ENCODE data around the gene ACY1.

Gene ACY1

GRCh38 chr3:52005571-52005986, 22.2 kb downstream of the ACY1 start:
- DNase-seq (ENCODE audit: low read depth in 2 of 2): no peak

DNA sequence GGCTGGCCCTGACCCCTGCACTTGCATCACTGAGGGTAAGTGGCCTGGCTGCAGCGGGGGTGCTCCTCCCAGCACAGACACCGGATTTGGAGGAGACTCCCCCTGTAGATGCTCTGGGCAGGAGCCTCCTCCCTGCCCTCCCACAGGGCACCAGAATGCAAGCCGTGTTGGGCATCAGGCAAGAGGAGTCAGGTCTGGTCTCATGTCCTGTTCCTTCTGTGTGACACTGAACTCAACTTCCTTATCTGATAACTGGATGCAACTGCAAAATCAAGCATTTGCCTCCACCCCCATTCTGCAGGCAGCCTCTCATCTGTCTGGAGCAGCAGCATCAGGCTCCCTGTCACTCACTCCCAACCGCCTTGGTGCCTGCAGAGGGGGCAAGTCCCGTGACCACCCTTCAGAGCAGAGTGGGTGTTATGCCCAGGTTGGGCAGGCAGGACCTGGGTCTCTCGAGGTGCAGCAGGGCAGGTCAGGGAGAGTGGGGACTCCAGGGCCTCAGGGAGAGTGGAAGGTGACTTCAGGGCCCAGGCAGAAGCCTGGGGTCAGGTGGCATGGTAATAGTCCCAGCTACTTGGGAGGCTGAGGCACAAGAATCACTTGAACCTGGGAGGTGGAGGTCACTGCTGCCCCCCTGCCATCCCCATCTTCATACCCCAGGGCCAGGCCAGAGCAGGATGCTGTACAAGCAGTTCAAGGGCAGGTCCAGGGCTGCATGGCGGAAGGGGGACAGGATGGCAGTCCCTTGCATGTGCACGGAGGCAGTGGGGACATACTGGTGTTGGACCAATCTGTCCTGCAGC, 22.9 kb downstream of the ACY1 start:
- DNase-seq (ENCODE audit: low read depth in 2 of 2): no peak

DNA sequence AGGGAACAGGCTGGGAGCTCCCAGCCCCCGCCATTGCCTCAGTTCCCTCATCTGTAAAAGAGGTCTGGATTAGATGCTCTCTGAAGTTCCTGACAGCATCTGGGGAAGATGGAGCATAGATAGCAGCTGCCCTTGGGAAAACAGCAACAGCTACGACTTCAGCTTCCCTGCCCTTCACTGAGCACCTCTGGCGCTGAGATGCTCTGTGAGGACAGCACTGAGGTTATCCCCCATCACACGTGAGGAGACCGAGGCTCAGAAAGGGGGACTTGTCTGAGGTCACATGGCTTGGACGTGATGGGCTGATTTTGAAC, 23.4 kb downstream of the ACY1 start:
- no peak for DNase-seq (ENCODE audit: low read depth in 2 of 2)

- no peak for DNase-seq (ENCODE audit: low read depth in 2 of 2)
Observed at GRCh38 chr3:52007291-52007690, 24.0 kb downstream of the ACY1 start.

DNA sequence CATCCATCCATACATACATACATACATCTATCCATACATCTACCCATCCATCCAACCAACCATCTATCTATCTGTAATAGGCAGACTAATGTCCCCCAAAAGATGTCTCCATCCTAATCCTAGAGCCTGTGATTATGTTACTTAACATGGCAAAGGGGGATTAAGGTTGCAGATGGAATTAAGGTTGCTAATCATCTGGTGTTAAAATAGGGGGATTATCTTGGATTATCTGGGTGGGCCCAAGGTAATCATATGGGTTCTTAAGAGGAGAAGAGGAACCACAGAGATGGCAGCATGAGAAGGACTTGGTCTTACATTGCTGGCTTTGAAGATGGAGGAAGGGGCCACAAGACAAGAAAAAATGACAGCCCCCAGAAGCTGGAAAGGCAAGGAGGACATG, 27.1 kb downstream of the ACY1 start:
- no peak for DNase-seq (ENCODE audit: low read depth in 2 of 2)

DNA sequence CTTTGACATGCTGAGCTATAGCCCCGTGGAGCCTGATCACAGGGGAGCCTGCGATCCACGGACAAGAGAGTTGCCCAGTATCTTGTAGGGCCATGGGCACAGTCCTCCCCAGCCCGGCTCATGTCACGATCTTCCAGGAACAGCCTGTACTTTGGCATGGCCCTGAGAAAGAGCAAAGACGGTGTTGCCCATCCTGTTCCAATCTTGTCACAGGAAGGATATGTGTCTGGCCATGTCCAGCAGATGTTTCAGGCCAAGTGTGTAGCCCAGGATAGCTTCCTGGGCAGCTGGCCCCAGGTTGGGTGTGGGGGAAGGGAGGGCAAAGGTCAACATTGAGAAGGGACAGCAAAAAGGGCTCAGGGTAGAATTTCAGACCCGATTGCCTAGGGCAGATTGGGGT, 29.4 kb downstream of the ACY1 start:
- DNase-seq (ENCODE audit: low read depth in 2 of 2): no peak

DNA sequence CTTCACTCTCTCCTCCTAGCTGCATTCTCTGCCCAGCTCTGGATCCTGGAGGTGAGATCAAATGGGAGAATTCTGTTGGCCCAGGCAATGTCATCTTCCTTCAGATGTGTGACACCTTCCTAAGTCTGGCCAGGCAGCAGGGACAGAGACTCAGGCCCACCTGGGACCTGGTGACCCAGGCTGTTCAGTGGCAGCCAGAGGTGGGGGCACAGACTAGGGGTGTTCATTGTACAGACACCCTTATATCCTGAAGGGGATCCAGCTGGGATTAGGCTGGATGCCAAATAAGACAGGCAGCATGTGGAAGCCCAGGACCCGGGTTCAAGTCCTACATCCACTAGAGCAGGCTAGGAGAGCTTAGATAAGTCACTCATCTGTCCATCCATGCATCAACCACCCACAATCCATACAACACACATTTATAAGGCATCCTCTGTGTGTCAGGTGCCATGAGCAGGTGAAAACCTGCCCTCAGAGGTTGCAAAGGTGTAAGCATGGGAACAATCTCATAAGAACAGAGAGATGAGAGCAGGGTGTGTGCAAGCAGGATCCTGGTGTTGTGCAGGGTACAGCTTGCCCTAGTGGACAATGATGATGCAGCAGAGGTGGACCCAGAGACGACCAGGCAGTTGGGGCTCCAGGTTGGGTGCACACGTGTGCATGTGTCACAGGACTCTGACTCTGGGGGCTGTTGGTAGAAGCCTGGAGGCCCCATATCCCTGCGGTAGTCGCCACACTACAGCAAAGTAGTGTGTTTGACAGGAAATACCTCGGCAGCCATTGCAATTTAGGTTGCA, 30.7 kb downstream of the ACY1 start:
- DNase-seq (ENCODE audit: low read depth in 2 of 2): no peak

DNA sequence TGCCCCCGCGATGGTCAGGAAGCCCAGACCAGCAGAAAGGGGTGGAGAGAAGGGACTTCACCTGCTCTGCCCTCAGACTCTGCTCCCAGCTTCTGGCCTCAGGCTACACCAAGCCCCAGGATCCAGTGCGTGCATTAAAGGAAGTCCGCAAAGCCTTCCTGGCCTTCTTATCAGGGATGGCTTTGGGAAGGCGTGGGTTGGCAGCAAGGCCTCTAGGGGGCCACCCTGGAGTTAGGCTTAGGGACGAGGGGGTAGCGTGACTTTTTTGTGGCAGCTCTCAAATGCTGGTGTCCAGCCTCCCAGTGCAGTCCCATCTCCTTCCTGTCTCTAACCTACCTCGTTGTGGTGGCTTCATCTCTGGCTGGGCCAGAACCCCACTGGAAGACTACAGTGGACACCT, 31.3 kb downstream of the ACY1 start:
- no peak for DNase-seq (ENCODE audit: low read depth in 2 of 2)

DNA sequence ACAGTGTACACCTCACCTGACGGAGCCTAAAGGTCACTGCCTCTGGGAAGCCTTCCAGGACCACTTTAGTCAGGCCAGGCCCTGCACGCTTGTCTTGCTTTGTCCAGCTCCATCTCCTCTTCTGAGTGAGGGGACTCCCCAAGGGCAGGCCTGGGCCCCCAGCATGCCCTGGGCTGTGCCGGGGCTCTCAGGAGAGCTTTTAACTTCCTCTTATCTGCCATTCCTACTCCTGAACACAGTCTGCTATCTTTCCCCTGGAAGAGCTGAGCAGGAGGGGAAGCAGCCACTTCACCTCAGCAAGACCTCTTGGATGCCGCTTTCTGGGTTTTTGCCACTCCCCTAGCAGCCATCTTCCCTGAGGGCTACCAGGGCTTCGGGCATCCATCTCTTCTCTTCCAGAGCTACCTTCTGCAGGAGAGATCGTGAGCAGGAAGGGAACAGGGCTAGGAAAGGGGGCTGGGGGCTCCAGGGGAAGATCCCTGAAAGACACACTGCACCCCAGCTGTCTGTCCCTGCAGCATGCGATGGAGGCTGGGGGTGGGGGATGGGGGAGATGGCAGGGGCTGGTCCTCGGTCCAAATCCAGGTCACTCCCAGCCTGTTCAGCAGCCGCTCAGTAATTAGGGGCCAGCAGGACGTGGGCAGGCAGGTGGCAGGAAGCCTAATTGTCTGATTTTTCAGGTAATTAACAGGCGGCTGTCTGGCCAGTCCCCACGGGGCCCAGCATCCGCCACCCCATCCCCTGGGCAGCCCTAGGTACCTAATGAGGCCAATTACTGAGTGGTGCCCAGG, 32.3 kb downstream of the ACY1 start:
- no peak for DNase-seq (ENCODE audit: low read depth in 2 of 2)

- DNase-seq (ENCODE audit: low read depth in 2 of 2): no peak
Observed at GRCh38 chr3:52017586-52017985, 34.3 kb downstream of the ACY1 start.

DNA sequence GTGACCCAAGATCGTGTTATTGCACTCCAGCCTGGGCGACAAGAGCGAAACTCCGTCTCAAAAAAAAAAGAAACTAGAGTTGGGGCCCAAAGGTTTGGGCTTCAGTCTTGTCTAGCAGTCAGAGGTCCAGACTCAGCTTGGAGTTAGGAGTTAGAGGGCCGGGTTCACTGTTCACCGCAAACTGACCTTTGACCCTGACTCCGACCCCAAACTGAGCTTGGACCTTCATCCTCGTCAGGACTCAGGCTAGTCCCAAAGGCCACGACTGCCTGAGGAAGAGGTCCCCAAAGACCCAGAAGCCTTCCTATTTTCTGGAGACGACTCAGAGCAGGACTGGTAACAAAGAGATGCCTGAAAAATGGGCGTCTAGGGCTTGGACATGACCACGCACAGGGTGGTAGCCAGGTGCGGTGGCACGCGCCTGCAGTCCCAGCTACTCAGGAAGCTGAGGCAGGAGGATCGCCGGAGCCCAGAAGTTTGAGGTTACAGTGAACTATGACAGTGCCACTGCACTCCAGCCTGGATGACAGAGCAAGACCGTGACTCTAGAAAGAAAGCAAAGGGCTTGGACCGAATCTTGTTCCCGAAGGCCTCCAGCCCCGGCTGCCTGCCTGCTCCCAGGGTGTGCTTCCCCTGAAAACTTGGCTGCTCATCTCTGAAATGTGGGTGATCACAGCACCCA, 35.1 kb downstream of the ACY1 start:
- DNase-seq (ENCODE audit: low read depth in 2 of 2): no peak

GRCh38 chr3:52019352-52020080, 36.2 kb downstream of the ACY1 start:
- DNase-seq (ENCODE audit: low read depth in 2 of 2): no peak

GRCh38 chr3:52020796-52021195, 37.5 kb downstream of the ACY1 start:
- no peak for DNase-seq (ENCODE audit: low read depth in 2 of 2)

- DNase-seq (ENCODE audit: low read depth in 2 of 2): no peak
Observed at GRCh38 chr3:52021489-52022268, 38.3 kb downstream of the ACY1 start.

GRCh38 chr3:52022323-52023100, 39.2 kb downstream of the ACY1 start:
- DNase-seq (ENCODE audit: low read depth in 2 of 2): no peak

DNA sequence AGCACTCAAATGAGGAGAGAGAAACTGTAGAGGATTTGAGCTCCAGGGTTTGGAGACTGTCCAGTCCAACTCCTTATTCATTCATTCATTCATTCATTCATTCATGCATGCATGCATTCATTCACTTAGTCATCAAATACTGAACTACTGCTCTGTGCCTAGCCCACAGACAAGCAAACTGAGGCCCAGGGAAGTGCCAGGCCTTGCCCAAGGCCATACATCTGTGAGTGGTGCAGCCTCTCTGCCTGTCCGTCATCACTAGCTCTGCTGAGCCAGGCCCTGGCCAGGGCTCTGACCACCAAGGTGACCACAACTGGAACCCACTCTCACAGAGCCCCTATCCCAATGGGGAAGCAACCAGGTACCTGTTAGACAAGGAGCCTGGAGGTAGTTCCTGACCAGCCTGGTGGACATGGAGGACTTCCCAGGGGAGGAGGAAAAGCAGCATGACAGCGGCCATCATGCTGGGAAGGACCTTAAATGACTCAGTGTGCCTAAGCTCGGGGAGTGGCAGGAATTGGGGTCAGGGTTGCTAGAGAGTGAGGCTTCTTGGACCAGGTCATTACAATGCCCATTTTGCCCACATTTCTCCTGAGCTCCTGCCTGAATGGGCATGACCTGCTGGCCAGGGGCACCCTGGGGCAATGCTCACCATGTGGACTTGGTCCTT, 39.9 kb downstream of the ACY1 start:
- DNase-seq (ENCODE audit: low read depth in 2 of 2): no peak

DNA sequence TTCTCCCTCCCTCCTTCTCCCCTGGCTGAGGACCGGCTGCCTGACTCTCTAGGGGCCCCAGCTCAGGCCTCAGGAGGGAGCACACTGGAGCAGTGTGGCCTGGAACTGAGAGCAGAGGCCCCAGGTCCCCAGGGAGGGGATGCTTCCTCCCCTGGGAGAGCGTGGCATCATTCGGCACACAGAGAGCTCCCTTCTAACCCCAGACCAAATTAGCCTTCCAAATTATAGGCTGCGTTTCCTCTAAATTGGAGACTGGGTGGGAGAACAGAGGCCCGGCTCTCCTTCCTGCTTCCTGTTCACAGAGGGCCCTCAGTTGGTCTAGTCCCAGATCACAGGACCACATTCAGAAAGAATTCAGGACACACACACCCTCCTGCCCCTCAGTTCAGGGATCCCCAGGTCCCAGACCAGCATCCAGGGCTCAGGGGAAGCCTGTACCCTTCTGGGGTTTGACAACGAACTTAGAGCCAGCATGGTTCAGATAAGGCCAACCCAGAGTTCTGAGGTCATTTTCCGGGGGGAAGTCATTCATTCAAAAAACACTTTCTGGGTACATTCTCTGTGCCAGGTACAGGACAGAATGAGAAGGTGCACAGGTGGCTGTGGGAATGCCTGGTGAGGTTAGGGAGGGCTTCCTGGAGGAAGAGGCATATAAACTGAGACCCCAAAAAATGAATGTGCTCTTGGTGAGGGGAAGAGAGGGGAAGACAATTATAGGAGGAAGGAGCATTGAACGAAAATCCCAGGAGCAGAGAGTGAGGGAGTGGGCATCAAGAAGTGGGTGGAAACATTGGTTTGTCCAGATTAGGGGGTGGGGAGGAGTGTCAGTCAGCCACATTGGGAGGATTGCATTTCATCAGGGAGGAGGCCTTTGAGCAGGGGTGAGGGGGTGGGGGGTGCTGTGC, 40.8 kb downstream of the ACY1 start:
- DNase-seq (ENCODE audit: low read depth in 2 of 2): no peak

Data from activated CD8-positive, alpha-beta memory T cell treated with anti-CD3 and anti-CD28 coated beads for 4 hours (primary cell).